T-helper 1 cell treated with Interleukin-12 subunit alpha and Interleukin-12 subunit beta and Interleukin-4 antibody, amounts not matched to agents 30 ng/mL and 1 ng/mL, for 36 hours (primary cell): Measurements from ENCODE around the gene PRR14L. TPM values are rescaled to one million over a fixed set of nuclear protein-coding genes. Genes with fewer than 3 reads are reported as not detected.
"Not testable (repeated sequence)": the region's sequence is repeated elsewhere in the genome, so short reads cannot be mapped to it uniquely, and the experiment has no call there.

Experiments
- intact Hi-C: fragments of 100-400 bp; cut with micrococcal nuclease; formaldehyde crosslinking; loops from one replicate; pipeline ENCODE4 v1.15.1; 2024
- total RNA-seq: library from RNA; stranded (reverse); gene quantifications from 2 replicates; pipeline ENCODE4 v1.2.3, GENCODE V29; 2022

PRR14L gene
- total RNA-seq, 1 donor from 2014 or later, result 68.4 TPM

DNA sequence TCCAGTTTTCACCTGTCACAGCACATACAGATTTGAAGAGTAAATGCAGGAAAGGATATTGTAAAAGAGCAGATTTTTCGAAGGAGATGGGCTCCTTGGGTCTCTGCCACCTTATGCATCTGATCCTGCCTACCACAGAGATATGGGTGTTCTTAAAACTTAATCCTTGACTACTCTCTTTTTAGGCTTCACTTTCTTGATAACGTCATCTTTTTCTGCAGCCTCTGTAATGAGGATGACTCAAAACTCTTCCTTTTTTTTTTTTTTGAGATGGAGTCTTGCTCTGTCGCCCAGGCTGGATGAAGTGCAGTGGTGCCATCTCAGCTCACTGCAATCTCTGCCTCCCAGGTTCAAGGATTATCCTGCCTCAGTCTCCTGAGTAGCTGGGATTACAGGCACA is 7.8 kb downstream of the PRR14L start:
- intact Hi-C loops, result no loop called here

DNA sequence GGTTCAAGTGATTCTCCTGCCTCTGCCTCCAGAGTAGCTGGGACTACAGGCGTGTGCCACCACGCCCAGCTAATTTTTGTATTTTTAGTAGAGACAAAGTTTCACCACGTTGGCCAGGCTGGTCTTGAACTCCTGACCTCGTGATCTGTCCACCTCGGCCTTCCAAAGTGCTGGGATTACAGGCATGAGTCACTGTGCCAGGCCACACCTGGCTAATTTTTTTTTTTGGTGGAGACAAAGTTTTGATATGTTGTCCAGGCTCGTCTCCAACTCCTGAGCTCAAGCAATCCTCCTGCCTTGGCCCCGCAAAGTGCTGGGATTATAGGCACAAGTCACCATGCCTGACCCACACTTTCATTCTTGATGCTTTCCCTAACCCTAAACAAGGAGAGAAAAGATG is 9.6 kb downstream of the PRR14L start:
- intact Hi-C loops, result not testable (repeated sequence)

DNA sequence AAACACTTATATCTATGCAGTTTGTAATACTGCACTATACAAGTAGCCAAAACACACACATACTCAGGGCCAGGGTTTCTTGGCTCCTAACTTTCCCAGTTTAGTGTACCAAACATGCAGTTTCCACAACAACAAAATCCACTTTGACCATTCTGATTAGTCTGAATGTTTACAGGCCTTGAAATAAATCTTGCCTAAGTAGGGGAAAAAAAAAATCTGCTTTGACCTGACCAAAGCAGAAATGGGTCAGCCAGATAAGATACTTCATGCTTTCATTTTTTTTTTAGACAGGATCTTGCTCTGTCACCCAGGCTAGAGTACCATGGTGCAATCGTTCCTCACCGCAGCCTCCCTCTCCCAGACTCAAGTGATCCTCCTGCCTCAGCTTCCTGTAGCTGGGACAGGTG is 10.1 kb downstream of the PRR14L start:
- intact Hi-C loops, result no loop called here

DNA sequence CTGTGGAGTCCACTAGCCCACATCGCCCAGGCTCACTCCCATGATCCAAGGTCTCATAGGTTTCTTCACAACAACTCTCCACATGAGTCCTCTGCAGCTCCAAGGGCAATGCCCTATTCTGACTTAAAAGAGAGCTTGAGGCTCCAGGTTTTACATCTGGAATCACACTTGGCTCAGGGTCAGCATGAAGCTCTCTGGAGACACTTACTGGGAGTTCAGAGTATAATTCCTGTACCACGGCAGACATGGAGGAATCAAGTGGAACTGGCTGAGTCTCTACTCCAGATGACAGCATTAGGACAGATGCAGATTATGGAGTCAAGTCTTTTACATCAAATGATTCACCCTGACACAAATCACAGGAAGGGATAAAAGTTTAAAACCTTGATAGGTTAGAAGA is 11.4 kb downstream of the PRR14L start:
- intact Hi-C loops, result no loop called here

DNA sequence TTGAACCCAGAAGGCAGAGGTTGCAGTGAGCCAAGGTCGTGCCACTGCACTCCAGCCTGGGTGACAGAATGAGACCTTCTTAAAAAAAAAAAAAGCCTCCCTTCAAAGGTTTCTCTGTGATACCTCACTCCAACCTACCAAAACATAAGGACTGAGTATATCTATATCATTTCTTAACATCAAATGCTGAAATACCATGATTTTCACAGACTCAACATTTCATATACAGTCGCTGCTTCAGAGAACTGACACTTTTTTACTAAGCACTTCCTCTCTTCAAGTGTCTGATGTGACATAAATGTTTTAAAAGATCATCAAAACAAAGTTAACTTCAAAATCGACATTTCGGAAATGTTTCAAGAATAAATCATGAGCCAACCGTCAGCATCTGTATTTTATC is 12.0 kb downstream of the PRR14L start:
- intact Hi-C loops, result no loop called here

DNA sequence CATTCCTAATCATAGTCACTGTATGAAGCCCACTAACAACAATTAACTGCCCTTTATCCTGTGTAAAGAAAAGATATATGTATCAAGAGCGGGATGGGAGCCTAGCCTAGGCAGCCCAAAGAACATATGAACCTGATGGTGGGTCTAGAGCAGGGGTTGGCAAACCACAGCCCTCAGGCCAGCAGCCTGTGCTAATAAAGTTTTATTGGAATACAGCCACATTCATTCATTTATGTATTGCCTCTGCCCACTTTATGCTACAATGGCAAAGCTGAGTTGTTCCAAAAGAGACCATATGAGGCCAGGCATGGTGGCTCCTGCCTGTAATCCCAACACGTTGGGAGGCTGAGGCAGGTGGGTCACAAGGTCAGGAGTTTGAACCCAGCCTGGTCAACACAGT is 13.5 kb downstream of the PRR14L start:
- intact Hi-C loops, result no loop called here

DNA sequence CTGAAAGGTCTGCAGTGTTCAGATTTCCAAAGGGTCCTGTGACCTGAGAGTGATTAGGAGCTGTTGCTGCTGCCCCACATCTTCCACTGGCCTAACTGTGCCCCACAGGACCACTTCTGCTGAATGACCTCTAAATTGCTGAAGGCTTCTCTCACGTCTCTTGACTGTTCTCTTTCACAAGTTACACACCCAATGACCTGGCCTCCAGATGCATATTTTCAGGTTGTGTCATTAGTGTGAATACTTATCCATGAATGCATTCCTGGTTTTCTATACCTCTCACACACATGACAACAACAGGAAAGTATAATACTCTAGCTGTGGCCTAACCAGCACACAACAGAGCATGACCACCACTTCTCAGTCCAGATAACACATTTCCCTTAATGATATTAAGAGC is 15.4 kb downstream of the PRR14L start:
- intact Hi-C loops, result no loop called here

DNA sequence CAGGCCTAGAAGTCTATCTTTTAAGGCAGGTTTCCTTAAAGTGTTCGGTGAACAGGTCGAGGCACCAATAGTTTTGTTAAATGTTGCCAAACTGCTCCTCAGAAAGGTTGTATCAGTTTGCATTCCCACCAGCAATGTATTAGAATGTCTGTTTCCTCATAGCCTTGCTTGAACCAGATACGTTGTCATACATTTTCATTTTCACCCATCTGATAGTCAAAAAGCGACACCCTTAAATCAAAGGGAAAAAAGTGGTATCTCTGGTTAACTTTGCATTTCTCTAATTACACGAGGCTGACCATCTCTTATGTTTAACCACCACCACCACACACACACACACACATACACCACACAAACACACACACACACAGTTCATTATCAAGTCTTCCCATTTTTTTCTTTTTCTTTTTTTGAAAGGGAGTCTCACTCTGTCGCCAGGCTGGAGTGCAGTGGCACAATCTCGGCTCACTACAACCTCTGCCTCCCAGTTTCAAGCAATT is 16.3 kb downstream of the PRR14L start:
- intact Hi-C loops, result no loop called here

DNA sequence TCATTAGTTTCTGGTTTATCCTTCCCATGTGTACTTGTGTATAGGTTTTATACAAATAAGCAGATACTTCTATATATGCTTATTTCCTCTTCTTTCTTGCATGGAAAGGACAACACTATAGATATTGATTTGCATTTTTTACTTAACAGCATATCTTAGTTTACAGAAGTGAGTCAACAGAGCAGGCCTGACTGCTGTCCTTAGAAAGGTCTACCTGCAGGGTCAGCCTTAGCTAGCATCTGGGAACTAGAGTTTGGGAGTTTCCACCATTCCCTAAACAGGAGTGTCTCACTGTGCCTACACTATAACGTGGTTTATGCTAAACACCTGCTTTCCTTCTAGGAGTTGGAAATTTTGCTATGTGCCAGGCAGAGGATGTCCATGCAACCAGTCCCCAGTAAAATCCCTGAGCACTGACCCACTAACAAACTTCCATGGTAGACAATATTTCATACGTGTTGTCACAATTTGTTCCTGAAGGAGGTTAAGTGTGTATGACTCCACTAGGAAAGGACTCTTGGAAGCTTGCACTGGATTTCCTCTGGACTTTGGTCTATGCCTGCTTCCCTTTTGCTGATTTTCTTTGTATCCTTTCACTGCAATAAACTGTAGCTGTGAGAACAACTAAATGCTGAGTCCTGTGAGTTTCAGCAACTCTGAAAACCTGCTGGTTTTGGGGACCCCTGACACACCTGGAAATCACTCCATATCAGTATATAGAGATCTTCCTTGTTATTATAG is 17.7 kb downstream of the PRR14L start:
- intact Hi-C loops, result no loop called here

DNA sequence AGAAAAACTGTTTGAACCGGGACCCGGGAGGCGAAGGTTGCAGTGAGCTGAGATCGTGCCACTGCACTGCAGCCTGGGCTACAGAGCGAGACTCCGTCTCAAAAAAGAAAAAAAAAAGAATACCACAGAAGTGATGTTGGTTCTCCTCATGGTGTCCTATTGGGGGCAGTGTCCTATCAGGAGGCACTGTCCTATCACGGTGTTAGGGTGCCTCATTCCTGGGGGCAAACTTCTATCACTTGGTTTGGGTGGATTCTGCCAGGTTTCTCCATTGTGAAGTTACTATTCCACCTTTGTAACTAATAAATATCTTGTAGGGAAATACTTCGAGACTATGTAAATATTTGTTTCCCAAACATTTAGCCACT is 19.6 kb downstream of the PRR14L start:
- intact Hi-C loops, result no loop called here

DNA sequence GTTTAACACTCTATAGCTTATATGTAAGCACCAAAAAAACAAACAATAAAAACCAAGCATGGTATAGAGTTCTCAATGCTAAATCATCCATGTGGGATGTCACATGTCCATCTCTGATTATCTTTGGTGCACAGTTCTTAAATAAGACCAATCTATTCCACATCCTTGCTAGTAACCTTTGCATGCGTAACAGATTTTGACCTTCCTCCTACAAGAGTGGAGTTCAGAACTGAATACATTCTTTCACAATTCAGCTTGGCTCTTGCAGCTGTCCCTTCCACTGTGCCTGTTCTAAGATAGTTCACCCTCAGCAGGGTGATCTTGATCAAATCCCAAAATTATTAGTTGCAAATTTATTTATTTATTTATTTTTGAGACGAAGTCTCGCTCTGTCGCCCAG is 21.1 kb downstream of the PRR14L start:
- intact Hi-C loops, result no loop called here

DNA sequence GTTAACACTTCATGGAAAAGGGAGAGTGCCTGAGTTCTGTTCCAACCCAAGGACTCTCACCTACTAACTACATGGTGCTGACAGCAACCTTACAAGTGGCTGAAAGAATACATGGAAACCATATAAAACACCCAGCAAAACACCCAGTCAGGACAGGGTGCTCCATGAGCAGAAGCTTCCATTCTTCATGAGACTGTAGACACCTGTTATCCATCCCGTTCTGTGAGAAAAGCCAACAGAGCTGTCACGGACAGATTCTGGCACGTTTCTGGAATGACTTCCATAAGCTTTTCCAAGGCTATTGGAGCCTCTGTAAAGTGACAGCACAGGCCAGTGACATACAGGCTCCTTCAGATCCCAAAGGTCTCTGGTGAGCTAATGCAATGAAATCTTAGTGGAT is 23.2 kb downstream of the PRR14L start:
- intact Hi-C loops, result no loop called here

DNA sequence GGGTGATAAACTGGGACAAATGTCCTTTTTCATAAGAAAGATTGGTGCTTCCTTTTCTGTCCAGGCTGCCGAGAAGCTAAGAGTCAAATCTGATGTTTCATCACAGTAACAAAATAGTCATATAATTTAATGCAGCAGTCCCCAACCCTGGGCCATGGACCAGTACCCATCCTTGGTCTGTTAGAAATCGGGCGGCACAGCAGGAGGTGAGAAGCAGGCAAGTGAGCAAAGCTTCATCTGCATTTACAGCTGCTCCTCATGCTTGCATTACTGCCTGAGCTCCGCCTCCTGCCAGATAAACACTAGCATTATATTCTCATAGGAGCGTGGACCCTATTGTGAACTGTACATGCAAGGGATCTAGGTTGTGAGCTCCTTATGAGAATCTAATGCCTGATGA is 26.2 kb downstream of the PRR14L start:
- intact Hi-C loops, result no loop called here

DNA sequence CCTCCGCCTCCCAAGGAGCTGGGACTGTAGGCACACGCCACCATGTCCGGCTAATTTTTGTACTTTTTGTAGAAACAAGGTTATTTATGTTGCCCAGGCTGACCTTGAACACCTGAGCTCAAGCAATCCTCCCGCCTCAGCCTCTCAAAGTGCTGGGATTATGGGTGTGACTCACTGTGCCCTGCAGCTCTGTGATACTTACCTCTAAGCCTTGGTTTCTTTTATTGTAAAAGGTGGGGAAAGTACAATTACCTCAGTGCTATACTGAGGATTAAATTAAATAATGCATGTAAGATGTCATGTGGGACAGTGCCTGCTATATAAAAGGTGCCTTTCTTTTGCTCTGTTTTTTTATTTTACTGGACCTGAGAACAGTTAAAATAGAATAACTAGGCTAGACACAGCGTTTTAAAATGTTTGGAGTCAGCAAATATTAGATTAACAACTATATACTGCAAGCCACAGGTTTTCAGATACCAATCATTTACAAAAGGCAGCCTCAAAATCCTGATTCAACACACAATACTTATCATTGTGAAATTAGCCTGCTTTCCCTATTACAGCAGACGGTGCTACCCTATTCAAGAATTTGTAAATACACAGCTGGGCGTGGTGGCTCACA is 30.0 kb downstream of the PRR14L start:
- intact Hi-C loops, result no loop called here

DNA sequence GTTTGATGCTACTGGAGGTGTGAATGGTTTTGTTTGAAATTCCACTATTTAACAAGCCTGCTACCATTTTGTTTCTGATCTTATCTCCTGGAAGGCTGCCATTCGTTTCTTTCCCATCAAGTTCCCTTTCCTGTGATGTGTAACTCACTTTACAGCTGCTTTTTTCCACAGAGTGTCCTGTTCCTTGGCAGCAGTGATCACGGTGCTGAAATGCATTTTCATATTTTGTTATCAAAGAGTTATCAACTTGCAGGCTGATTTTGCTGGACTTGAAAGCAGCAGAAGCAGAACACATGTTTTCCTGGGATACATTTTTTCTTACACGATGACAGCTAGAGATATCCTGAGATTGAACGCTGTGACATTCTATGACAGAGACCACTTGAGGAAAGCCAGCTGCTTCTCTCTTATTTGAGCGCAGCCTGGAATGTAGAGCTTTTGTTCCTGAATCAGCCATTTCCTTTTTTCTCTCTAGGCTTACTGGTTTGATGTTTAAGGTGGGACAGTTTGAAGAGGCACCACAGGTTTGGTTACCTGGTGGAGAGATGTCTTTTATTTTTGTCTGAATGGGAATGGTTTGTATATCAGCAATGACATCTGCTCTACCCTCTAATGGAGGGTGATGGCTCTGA is 34.7 kb downstream of the PRR14L start:
- intact Hi-C loops, result no loop called here

DNA sequence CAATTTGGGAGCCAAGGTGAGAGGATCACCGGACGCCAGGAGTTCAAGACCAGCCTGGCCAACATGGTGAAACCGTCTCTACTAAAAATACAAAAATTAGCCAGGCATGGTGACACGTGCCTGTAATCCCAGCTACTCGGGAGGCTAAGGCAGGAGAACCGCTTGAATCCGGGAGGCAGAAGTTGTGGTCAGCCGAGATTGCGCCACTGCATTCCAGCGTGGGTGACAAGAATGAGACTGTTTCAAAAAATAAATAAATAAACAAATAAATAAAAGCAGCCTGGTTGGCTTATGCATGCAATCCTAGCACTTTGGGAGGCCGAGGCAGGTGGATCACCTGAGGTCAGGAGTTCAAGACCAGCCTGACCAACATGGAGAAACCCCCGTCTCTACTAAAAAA is 38.7 kb downstream of the PRR14L start:
- intact Hi-C loops, result not testable (repeated sequence)

DNA sequence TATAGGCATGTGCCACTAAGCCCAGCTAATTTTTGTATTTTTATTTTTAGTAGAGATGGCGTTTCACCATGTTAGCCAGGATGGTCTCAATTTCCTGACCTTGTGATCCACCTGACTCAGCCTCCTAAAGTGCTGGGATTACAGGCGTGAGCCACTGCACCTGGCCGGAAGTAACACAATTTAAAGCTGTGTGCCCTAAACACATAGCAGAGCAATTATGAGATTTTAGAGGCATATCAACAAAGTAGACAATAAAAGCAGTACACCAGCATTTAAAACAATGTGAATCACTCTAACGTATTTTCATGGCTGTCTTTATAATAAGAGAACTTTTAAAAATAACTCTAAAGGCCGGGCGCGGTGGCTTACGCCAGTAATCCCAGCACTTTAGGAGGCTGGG is 42.4 kb downstream of the PRR14L start:
- intact Hi-C loops, result no loop called here

DNA sequence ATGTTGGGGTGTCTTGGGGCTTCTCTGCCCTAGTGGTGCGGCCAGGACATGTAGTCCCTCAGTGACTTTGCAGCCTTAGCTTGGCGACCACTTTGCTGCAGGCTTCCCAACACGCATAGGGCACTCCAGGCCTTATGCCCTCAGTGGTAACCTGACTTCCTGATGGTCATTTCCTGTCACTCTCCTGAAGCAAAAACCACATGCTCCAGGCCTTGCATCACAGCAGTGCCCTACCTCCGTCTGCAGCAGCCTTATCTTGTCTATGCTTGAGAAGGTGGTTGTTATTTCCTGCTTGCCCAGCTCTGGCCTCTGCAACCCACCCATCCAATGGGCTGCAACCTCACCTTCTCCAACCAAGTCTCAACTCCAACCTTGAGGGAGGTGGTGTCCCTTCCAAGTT is 54.5 kb downstream of the PRR14L start:
- intact Hi-C loops, result no loop called here

DNA sequence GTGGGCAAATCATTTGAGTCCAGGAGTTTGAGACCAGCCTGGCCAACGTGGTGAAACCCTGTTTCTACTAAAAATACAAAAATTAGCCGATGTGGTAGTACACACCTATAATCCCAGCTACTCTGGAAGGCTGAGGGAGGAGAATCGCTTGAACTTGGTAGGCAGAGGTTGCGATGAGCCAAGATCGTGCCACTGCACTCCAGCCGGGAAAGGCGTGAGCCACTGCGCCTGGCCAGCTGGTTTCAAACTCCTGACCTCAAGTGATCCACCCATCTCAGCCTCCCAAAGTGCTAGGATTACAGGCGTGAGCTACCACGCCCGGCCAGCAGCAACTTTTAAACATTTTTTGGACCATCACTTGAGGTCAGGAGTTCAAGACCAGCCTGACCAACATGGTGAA is 55.9 kb downstream of the PRR14L start:
- intact Hi-C loops, result not testable (repeated sequence)

DNA sequence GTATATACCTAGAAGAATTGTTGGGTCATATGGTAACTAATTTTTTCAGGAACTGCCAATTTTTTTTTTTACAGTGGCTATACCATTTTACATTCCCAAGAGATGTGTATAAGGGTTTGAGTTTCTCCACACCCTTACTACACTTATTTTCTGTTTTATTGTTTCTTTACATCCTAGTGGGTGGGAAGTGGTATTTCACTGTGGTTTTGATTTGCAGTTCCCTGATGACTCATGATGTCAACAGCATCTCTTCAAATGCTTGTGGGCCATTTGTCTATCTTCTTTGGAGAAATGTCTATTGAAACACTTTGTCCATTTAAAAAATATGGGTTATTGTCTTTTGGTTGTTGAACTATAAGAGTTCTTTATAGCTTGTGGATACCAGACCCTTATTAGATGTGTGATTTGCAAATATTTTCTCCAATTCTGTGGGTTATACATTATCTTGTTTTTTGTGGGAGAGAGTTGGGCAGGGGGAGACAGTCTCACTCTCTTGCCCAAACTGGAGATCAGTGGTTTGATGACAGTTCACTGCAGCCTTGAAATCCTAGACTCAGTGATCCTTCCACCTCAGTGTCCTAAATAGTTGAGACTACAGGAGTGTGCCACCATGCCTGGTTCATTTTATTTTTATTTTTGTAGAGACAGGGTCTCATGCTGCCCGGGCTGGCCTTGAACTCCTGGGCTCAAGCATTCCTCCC is 57.6 kb downstream of the PRR14L start:
- intact Hi-C loops, result loop anchor here (1.0 kb wide), 4 partner anchors 16 to 255 kb away; partner anchors contain the start of gene PISD

DNA sequence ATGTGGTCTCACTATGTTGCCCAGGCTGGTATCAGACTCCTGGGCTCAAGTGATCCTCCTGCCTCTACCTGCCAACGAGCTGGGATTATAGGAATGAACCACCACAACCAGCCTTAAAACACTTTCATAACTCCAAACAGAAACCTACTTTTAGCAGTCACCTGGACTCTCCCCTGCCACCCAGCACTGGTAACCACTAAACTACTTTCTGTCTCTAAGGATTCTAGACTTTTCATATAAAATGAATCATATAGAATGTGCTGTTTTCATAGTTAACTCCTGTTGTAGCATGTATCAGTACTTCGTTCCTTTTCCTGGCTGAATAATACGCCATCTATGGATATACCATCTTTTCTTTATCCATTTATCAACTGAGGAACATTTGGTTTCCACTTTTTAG is 58.5 kb downstream of the PRR14L start:
- intact Hi-C loops, result no loop called here
